CD4-positive, alpha-beta memory T cell (primary cell): ENCODE data around the gene GNA15. TPM values are rescaled to one million over a fixed set of nuclear protein-coding genes. Genes with fewer than 3 reads are reported as not detected.
"Not testable (repeated sequence)": the region's sequence is repeated elsewhere in the genome, so short reads cannot be mapped to it uniquely, and the experiment has no call there.

Experiments used
- CTCF ChIA-PET: fragments of 350-600 bp; sonication (Branson Sonifier 250); formaldehyde crosslinking; loops from one replicate; lab custom pipeline; 2021; ENCODE audit warnings: inconsistent platforms; ENCODE audit not compliant: partially characterized antibody; lab: Charles Lee
- POLR2A ChIA-PET: fragments of 350-600 bp; sonication (Branson Sonifier 250); formaldehyde crosslinking; loops from one replicate; lab custom pipeline; 2021; ENCODE audit not compliant: partially characterized antibody; lab: Charles Lee
- DNase-seq, 5 donors: peaks; one replicate each; pipeline versions ENCODE4 v3.0.0 to v3.0.0-alpha.2; 2020 to 2022; ENCODE audit warnings: mixed read lengths in 1 of 5
- H3K27ac ChIP-seq: one replicate; pipeline ENCODE4 v1.7.0; 2013; ENCODE audit warnings: low read depth, low read length
- H3K27me3 ChIP-seq: 2 replicates; pipeline ENCODE4 v1.7.0; 2013; ENCODE audit warnings: mild to moderate bottlenecking, low read length, moderate library complexity; ENCODE audit not compliant: insufficient read depth
- H3K36me3 ChIP-seq: 2 replicates; pipeline ENCODE4 v1.7.0; 2013; ENCODE audit warnings: mild to moderate bottlenecking, low read length, moderate library complexity; ENCODE audit not compliant: insufficient read depth
- H3K4me1 ChIP-seq: 2 replicates; pipeline ENCODE4 v1.7.0; 2013; ENCODE audit warnings: mild to moderate bottlenecking, low read length, moderate library complexity; ENCODE audit not compliant: insufficient read depth
- H3K4me3 ChIP-seq, 2 donors: one replicate each; pipeline ENCODE4 v1.7.0; 2013; ENCODE audit warnings: low read length in 2 of 2, mild to moderate bottlenecking in 1 of 2
- H3K9me3 ChIP-seq, 2 donors: one replicate each; pipeline ENCODE4 v1.7.0; 2013; ENCODE audit warnings: low read length in 2 of 2, control low read depth in 1 of 2; ENCODE audit not compliant: control insufficient read depth in 1 of 2
- H3K27ac Mint-ChIP-seq, 7 donors: one replicate each; pipeline ENCODE4 v1.8.0; 2020 to 2021; ENCODE audit warnings: mixed read lengths in 7 of 7, mild to moderate bottlenecking in 6 of 7, inconsistent platforms in 3 of 7, moderate library complexity in 3 of 7
- H3K27me3 Mint-ChIP-seq, 2 donors: one replicate each; pipeline ENCODE4 v1.8.0; 2020 to 2021; ENCODE audit warnings: mixed read lengths in 2 of 2
- H3K36me3 Mint-ChIP-seq, 2 donors: one replicate each; pipeline ENCODE4 v1.8.0; 2020 to 2021; ENCODE audit warnings: mixed read lengths in 2 of 2, inconsistent platforms in 1 of 2, mild to moderate bottlenecking in 1 of 2
- H3K4me1 Mint-ChIP-seq, 4 donors: one replicate each; pipeline ENCODE4 v1.8.0; 2020 to 2021; ENCODE audit warnings: mixed read lengths in 4 of 4, mild to moderate bottlenecking in 1 of 4
- H3K4me3 Mint-ChIP-seq, 8 donors: one replicate each; pipeline ENCODE4 v1.8.0; 2020 to 2021; ENCODE audit warnings: mixed read lengths in 8 of 8, mild to moderate bottlenecking in 7 of 8, moderate library complexity in 6 of 8, inconsistent platforms in 3 of 8
- H3K9me3 Mint-ChIP-seq, 8 donors: one replicate each; pipeline ENCODE4 v1.8.0; 2020 to 2021; ENCODE audit warnings: mixed read lengths in 8 of 8, mild to moderate bottlenecking in 5 of 8, inconsistent platforms in 3 of 8, moderate library complexity in 1 of 8
- intact Hi-C: fragments of 100-400 bp; cut with micrococcal nuclease; formaldehyde crosslinking; loops from one replicate; pipeline ENCODE4 v1.15.1; 2023
- polyA plus RNA-seq, 2 donors: library from polyadenylated mRNA; unstranded; fragments of 300-500 nt; fragmentation: Illumina TruSeq; gene quantifications; one replicate each; pipeline ENCODE4 v1.2.3, GENCODE V29; 2021
- total RNA-seq, 2 experiments: library from RNA; stranded (reverse); gene quantifications; one replicate each; pipeline ENCODE4 v1.2.3, GENCODE V29; 2021

The GNA15 gene
- total and polyA plus RNA-seq, 4 experiments from 2014 or later: 2.5 to 4.8 (median 3.5) TPM

DNA sequence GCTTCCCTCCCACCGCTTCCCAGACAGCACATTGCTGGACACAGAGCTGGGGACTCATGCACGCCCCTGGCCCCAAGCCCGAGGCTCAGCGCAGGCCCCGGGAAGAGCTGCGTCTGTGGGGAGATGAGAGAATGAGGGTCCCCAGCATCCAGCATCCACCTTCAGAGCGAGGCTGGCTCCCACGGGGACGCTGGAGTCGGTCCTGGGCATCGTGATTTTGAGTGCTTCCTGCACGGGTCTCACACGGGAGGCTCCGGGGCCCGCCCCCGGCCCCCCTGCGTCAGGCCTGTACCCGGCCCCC, 54.6 kb downstream of the GNA15 start:
- Histone ChIP-seq H3K4me1 (peaks cover 32% of the 10 kb centered on the region), H3K36me3 (no peaks in the 10 kb centered on the region), H3K9me3 (no peaks in the 10 kb centered on the region), H3K27me3 (no peaks in the 10 kb centered on the region), H3K27ac (no peak overlapping the region), H3K4me3 (no peak overlapping the region)
- DNase-seq: no peak
- intact Hi-C loops: no loop called here
- Mint-ChIP-seq H3K9me3 (no peaks in the 10 kb centered on the region), H3K36me3 (peaks cover 13 to 21% of the 10 kb centered on the region in 2 donors), H3K27ac (no peak overlapping the region), H3K27me3 (no peaks in the 10 kb centered on the region), H3K4me3 (no peak overlapping the region), H3K4me1 (peaks cover 18 to 36% (median 30%) of the 10 kb centered on the region in 4 donors)
- ChIA-PET CTCF (no interaction called here), POLR2A (interaction anchor here (1.8 kb wide), 1 partner anchor 9 kb away, joined by 4 read pairs; no protein-coding TSS in a partner anchor)

DNA sequence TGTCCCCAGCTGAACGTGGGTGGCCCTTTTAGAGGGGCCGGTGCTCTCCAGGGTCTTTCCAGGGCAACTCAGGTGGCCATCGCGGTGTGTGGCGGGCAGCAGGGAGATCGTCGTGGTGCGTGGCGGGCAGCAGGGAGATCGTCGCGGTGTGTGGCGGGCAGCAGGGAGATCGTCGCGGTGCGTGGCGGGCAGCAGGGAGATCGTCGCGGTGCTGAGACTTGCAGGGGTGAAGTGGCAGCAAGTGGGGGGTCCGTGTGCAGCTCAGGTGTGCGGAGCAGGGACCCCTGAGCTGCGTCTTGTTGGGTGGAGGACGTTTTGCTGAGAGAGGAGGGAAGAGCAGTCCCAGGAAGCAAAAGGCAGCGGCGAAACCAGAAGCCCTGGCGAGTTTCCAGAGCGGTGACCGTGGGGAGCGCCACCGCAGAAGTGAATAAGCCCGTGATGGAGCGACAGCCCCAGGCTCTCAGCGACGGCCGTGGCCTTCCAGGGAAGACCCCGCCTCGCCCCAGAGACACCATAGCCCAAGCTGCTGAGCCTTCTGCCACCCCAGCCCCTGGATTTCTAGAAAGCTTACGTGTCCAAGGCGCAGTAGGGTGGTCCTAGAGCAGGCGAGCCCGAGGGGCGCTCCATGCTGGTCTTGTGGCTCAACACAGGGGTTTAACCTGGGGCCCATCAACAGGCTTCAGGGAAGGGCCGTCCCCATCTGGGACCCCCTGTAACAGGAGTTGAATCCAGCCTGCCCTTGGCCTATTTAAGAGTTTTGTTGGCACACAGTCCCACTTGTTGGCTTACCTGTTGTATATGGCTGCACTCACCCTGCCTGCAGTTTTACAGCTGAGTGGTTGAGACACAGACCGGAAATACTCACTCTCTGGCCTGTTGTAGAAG, 55.3 kb downstream of the GNA15 start:
- Mint-ChIP-seq H3K27me3 (no peaks in the 10 kb centered on the region), H3K4me1 (peaks cover 17 to 36% (median 29%) of the 10 kb centered on the region in 4 donors), H3K27ac (peak overlapping the region in 1 of 7 donors; percentile 70), H3K9me3 (no peaks in the 10 kb centered on the region), H3K4me3 (peak overlapping the region in 2 of 8 donors; percentile 14 to 29), H3K36me3 (peaks cover 16 to 19% of the 10 kb centered on the region in 2 donors)
- H3K36me3 ChIP-seq: no peaks in the 10 kb centered on the region
- H3K9me3 ChIP-seq: no peaks in the 10 kb centered on the region
- CTCF ChIA-PET: no interaction called here
- peaks cover 32% of the 10 kb centered on the region for H3K4me1 ChIP-seq
- POLR2A ChIA-PET: interaction anchor here (1.8 kb wide), 1 partner anchor 10 kb away, joined by 4 read pairs; no protein-coding TSS in a partner anchor
- no peaks in the 10 kb centered on the region for H3K27me3 ChIP-seq
- no peak for DNase-seq
- no peak overlapping the region for H3K27ac ChIP-seq
- intact Hi-C loops: no loop called here
- H3K4me3 ChIP-seq: no peak overlapping the region

DNA sequence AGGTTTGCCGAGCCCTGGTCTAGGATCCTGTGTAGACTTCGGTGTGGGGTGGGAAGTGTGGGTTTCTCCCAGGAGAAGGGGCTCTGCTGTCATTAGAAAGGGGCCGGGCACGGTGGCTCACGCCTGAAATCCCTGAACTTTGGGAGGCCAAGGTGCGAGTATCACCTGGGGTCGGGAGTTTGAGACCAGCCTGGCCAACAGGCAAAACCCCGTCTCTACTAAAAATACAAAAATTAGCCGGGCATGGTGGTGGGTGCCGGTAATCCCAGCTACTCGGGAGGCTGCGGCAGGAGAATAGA, 55.9 kb downstream of the GNA15 start:
- CTCF ChIA-PET, DNase-seq, POLR2A ChIA-PET, H3K36me3 ChIP-seq, intact Hi-C loops, H3K27me3 Mint-ChIP-seq, H3K4me3 ChIP-seq, H3K27ac ChIP-seq, H3K9me3 ChIP-seq, H3K9me3 Mint-ChIP-seq, H3K27ac Mint-ChIP-seq, H3K27me3 ChIP-seq, H3K4me3 Mint-ChIP-seq: not testable (repeated sequence)
- Mint-ChIP-seq H3K36me3 (peaks cover 16 to 19% of the 10 kb centered on the region in 2 donors), H3K4me1 (peaks cover 17 to 32% (median 26%) of the 10 kb centered on the region in 4 donors)
- peaks cover 26% of the 10 kb centered on the region for H3K4me1 ChIP-seq

DNA sequence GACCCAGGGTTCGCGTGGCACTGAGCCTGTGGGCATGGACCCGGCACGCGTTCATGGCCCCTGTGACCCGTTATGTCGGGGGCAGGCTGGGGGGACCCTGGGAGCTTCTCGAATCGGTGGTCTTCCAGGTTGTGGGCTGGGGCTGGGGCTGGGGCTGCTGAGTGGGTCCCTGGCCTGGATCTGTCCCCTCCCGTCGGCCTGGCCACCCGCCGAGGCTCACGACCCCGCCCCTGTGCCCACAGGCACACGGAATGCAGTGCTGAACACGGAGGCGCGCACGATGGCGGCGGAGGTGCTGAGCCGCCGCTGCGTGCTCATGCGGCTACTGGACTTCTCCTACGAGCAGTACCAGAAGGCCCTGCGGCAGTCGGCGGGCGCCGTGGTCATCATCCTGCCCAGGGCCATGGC, 56.4 kb downstream of the GNA15 start:
- peaks cover 16 to 19% of the 10 kb centered on the region in 2 donors for H3K36me3 Mint-ChIP-seq
- no peaks in the 10 kb centered on the region for H3K27me3 Mint-ChIP-seq
- Histone ChIP-seq H3K4me3 (no peak overlapping the region), H3K27me3 (no peaks in the 10 kb centered on the region), H3K4me1 (peaks cover 22% of the 10 kb centered on the region), H3K9me3 (no peaks in the 10 kb centered on the region), H3K36me3 (no peaks in the 10 kb centered on the region), H3K27ac (no peak overlapping the region)
- no peak for DNase-seq
- no peak overlapping the region for H3K4me3 Mint-ChIP-seq
- intact Hi-C loops: no loop called here
- CTCF ChIA-PET: no interaction called here
- POLR2A ChIA-PET: no interaction called here
- no peaks in the 10 kb centered on the region for H3K9me3 Mint-ChIP-seq
- no peak overlapping the region for H3K27ac Mint-ChIP-seq
- H3K4me1 Mint-ChIP-seq: peaks cover 13 to 28% (median 21%) of the 10 kb centered on the region in 4 donors

DNA sequence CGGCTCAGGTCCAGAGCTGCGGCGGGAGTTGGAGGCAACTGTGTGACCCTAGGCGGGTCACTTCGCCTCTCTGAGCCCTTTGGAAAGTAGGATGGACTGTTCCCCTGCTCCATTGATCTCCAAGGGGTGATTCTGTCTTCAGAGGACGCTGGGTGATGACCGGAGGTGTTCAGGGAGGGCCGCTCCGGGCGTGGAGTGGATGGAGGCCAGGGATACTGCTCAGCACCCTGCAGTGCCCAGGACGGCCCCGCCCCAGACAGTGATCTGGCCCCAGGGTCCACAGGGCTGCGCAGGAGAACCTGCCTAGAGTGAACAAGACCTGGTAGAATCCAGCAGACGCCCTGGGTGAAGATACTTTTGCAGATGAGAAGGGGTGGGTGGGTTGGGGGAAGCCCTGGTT, 56.9 kb downstream of the GNA15 start:
- ChIA-PET CTCF (no interaction called here), POLR2A (no interaction called here)
- Mint-ChIP-seq H3K4me1 (peaks cover 13 to 23% (median 17%) of the 10 kb centered on the region in 4 donors), H3K36me3 (peaks cover 16 to 19% of the 10 kb centered on the region in 2 donors), H3K9me3 (no peaks in the 10 kb centered on the region), H3K4me3 (no peak overlapping the region), H3K27ac (no peak overlapping the region), H3K27me3 (no peaks in the 10 kb centered on the region)
- no peak for DNase-seq
- no peaks in the 10 kb centered on the region for H3K36me3 ChIP-seq
- no peak overlapping the region for H3K27ac ChIP-seq
- peaks cover 17% of the 10 kb centered on the region for H3K4me1 ChIP-seq
- H3K9me3 ChIP-seq: no peaks in the 10 kb centered on the region
- no peak overlapping the region for H3K4me3 ChIP-seq
- intact Hi-C loops: no loop called here
- no peaks in the 10 kb centered on the region for H3K27me3 ChIP-seq

DNA sequence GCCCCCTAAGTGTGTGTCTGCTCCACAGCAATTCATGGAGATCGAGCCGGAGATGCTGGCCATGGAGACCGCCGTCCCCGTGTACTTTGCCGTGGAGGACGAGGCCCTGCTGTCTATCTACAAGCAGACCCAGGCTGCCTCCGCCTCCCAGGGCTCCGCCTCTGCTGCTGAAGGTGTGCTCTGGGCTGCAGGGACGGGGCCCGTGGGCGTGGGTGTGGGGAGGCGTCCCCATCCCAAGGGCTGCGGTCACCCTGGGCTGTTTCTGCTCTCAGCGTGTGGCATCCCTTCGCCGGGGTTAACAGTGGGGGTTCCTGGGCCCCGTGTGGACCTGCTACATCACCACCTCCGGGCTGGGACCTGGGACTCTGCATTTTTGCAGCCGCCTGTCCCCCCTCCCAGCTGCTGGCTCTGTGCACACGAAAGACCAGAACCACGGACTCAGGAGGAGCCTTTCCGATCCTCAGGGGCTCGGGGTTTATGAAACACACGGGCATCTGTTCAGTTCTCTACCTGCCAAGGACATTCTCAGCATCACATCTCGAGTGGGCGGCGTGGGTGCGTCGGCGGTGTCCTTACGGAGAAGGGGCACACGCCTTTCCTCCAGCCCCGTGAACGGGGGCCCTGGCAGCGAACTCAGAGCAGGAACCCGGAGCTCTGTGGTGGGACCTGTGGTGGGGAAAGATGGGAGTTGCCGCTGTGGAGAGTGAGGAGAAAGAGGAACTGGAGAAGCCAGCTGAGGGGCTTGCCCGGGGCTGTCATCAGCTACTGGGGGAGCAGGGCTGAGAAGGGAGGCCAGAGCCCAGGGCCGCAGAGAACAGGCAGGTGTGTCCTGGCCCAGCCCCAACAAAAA, 57.6 kb downstream of the GNA15 start:
- H3K4me3 ChIP-seq: no peak overlapping the region
- no peak overlapping the region for H3K27ac Mint-ChIP-seq
- H3K36me3 ChIP-seq: no peaks in the 10 kb centered on the region
- intact Hi-C loops: no loop called here
- no peaks in the 10 kb centered on the region for H3K9me3 ChIP-seq
- no peaks in the 10 kb centered on the region for H3K27me3 ChIP-seq
- H3K27ac ChIP-seq: no peak overlapping the region
- no peaks in the 10 kb centered on the region for H3K27me3 Mint-ChIP-seq
- no peaks in the 10 kb centered on the region for H3K9me3 Mint-ChIP-seq
- DNase-seq: no peak
- CTCF ChIA-PET: no interaction called here
- POLR2A ChIA-PET: no interaction called here
- H3K4me1 ChIP-seq: peaks cover 9% of the 10 kb centered on the region
- no peak overlapping the region for H3K4me3 Mint-ChIP-seq
- H3K36me3 Mint-ChIP-seq: peaks cover 15 to 16% of the 10 kb centered on the region in 2 donors
- H3K4me1 Mint-ChIP-seq: peaks cover 10 to 15% (median 10%) of the 10 kb centered on the region in 4 donors
